ENCODE data around the gene UTY.

Gene UTY

GRCh38 chrY:13415556-13415955 is 64.3 kb downstream of the UTY start:
- DNase-seq (ENCODE audit: low spot score) = no peak

GRCh38 chrY:13398876-13399275 is 81.0 kb downstream of the UTY start:
- no peak for DNase-seq (ENCODE audit: low spot score)

DNA sequence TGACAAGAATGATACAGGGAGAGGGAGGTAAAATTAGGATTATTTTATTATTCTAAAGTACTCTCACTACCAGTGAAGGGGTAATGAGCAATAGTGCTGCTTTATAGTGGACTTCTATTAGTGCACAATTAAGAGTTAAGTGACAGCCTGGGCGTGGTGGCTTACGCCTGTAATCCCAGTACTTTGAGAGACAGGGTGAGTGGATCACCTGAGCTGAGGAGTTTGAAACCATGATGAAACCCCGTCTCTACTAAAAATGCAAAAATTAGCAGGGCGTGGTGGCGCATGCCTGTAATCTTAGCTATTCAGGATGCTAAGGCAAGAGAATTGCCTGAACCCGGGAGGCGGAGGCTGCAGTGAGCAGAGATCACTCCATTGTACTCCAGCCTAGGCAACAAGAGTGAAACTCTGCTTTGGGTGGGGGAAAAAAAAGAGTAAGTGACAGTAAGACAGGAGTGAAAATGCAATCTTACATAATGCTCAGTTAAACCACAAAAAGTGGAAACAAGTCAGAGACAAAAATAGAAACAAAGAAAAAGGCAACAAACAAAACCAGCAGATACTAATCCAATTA is 98.6 kb downstream of the UTY start:
- no peak for DNase-seq (ENCODE audit: low spot score)

- no peak for DNase-seq (ENCODE audit: low spot score)
These were observed 108.7 kb downstream of the UTY start for GRCh38 chrY:13370868-13371800.

GRCh38 chrY:13370245-13370644 is 109.6 kb downstream of the UTY start:
- no peak for DNase-seq (ENCODE audit: low spot score)

DNA sequence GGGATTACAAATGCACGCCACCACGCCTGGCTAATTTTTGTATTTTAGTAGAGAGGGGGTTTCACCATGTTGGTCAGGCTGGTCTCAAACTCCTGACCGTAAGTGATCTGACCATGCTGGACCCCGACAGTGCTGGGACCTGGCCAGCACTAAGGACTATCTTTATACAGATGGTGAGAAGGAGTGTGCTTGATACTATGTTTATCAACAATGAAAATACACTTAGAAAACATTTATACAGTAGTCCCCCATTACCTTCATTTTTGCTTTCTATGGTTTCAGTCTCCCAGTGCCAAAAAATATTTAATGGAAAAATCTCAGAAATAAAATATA is 111.4 kb downstream of the UTY start:
- DNase-seq (ENCODE audit: low spot score) = no peak

GRCh38 chrY:13363641-13364040 is 116.2 kb downstream of the UTY start:
- DNase-seq (ENCODE audit: low spot score) = no peak

DNA sequence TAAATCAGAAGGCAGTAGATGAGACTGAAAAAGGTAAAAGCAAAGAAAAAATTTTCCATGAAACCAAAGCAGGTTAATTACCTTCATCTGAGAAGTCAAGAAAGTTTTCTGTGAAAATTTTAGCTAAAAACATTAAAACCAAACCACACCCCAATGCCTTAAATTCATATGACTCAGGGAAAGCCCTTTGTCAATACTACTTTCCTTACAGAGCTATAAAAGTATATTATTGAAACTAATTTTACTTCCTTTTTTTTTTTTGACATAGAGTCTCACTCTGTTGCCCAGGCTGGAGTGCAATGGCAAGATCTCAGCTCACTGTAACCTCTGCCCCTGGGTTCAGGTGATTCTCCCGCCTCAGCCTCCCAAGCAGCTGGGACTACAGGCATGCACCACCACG is 117.2 kb downstream of the UTY start:
- no peak for DNase-seq (ENCODE audit: low spot score)

DNA sequence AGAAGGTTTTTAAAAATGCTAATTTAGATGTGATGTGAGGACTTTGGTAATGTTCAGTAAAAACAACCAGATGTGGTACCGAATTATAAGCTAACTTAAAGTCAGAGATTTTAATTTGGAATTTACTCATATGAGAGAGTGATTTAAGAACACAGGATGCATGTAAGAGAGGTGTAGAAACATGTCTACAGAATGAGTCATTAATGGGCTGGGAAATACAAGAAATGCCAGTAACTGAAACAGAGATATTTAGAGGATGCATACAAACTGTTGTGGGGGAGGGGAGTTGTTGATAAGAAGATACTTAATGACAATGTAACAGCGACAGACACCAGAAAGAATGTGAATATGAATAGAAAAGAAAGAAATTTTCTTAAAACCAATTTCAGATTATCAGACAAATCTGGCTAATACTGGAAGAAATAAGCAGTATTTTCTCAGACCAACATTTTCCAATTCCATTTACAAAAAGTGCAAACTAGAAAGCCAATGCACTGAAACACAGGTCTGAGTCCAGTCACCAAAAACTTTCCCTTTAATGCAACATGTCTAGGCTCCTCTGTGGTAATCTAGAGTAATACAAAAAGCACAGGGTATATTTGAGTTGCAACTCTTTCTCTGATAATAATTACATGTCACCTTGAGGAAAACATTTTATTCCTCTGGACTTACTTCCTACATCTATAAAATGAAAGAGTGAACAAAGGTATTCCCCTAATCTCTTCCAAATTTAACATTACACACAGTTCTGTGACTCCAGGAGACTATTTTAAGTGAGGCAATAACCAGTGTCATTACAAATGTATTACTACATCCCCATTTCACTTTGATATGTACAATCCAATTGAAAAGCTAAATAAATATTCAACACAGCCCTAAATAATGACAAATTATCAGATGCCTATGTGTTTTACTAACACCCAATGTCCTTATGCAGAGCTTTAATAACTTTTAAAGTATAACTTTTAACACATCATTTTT is 117.9 kb downstream of the UTY start:
- DNase-seq (ENCODE audit: low spot score) = no peak

GRCh38 chrY:13351443-13351842 is 128.4 kb downstream of the UTY start:
- no peak for DNase-seq (ENCODE audit: low spot score)

DNA sequence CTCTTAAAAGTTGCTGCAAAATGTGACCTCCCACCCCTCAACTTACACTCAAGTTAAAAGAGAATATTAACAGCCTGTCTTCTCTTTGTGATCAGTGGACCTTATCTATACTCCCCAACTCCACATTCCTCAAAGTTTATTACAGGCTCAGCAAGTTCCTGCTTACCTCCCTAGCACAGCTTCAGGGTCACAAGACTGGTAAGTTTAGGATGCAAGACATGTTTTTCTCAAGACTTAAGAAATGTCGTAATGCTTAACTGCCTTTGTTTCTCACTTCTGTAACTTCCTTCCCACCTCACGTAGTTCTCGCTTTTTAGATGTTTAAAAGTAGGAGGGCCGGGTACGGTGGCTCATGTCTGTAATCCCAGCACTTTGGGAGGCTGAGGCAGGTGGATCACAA is 132.7 kb downstream of the UTY start:
- no peak for DNase-seq (ENCODE audit: low spot score)

DNA sequence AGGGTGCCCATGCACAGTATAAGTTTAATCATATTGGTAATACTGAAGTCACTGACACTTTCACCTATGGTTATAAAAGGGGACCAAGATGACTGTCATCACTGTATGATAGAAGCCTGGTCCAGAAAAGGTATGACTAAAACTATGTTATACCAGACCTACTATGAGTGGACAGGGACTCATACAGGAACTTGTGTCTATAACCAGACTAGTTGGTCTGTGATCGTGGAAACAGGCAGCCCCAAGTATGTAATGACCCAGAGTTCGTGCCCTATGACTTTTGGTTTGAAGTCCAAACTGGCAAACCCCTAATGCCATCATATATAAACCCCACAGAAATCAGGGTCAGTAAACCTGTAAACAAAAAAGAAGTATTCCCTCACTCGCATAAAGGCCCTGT is 134.3 kb downstream of the UTY start:
- no peak for DNase-seq (ENCODE audit: low spot score)

- DNase-seq (ENCODE audit: low spot score) = no peak
These were observed 136.4 kb downstream of the UTY start for GRCh38 chrY:13343307-13343946.

DNA sequence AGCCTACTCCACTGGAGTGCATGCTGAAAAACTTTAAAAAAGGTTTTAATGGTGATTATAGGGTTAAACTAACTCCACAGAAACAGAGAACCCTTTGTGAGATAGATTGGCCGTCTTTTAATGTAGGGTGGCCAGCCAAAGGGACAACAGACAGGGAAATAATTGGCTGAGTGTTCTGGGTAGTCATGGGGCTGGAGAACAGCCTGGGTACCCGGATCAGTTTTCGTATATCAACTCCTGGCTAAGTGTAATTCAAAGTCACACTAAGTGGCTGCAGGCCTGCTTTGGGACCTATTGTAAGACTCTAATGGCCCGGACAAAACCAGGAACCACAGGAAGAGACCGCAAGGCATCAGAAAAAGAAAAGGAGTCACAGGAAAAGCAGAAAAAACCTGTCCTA is 139.9 kb downstream of the UTY start:
- DNase-seq (ENCODE audit: low spot score) = no peak

GRCh38 chrY:13339381-13339780 is 140.5 kb downstream of the UTY start:
- DNase-seq (ENCODE audit: low spot score) = no peak

DNA sequence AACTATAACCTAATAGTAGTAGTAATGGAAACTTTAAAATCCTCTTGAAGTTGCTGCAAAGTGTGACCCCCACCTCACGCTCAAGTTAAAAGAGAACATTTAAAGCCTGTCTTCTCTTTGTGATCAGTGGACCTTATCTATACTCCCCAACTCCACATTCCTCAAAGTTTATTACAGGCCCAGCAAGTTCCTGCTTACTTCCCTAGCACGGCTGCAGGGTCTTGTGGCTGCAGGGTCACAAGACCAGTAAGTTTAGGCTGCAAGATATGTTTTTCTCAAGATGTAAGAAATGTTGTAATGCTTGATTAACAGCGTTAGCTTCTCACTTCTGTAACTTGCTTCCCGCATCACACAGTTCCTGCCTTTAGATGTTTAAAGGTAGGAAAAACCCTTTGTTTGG is 141.1 kb downstream of the UTY start:
- DNase-seq (ENCODE audit: low spot score) = no peak

DNA sequence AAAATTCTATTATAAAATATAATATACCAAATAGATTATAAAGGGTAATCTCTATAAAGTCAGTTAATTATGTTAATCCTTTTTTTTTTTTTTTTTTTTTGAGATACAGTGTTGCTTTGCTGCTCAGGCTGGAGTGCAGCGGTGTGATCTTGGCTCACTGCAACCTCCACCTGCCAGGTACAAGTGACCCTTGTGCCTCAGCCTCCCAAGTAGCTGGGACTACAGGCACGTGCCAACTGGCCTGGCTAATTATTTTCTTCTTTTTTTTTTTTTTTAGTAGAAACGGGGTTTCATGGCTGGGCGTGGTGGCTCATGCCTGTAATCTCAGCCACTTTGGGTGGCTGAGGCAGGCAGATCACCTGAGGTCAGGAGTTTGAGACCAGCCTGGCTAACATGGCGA is 141.9 kb downstream of the UTY start:
- no peak for DNase-seq (ENCODE audit: low spot score)

DNA sequence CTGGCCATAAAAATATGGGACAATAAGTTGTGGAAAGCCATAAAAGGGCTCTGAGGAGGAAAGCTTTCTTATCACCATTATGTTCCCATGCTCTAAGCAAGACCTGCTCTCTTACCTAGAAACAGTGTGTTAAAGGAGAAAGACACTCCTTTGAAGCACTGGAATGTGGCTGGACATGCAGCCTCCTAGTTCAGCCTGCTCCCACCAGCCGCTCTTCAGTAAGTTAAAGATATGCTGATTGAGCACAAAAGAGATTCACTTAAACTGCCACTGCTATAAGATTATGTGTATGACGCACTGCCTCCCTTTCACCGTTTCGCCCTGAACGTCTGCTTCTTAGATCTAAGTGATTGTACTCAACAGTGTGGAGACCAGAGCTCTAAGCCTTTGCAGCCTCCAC is 146.0 kb downstream of the UTY start:
- no peak for DNase-seq (ENCODE audit: low spot score)

- no peak for DNase-seq (ENCODE audit: low spot score)
These were observed 149.2 kb downstream of the UTY start for GRCh38 chrY:13330651-13331050.

- DNase-seq (ENCODE audit: low spot score) = no peak
These were observed 166.9 kb downstream of the UTY start for GRCh38 chrY:13312966-13313365.

DNA sequence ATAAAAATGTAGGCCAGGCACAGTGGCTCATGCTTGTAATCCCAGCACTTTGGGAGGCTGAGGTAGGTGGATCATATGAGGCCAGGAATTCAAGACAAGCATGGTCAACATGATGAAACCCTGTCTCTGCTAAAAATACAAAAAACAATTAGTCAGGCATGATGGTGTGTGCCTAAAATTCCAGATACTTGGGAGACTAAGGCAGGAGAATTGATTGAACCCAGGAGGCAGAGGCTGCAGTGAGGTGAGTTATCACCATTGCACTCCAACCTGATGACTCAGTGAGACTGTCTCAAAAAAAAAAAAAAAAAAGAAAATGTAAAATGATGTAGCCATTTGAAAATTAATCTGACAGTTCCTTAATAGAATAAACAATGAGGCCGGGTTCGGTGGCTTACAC is 171.9 kb downstream of the UTY start:
- DNase-seq (ENCODE audit: low spot score) = no peak

- DNase-seq (ENCODE audit: low spot score) = no peak
These were observed 179.0 kb downstream of the UTY start for GRCh38 chrY:13300795-13301194.

Data from AG08395 (cell line).